ENCODE data around the gene LARP4.

GRCh38 chr12:50528800-50529199, 128.1 kb downstream of the LARP4 start:
- TF ChIP-seq EZH2 (IDR thresholded peaks at IDR 0.05; ENCODE audit: low read length, unreplicated experiment): no peak
- no peak for TF ChIP-seq CTCF (conservative IDR thresholded peaks at IDR 0.05; ENCODE audit: low read depth, low read length)
- TF ChIP-seq EZH2phosphoT487 (IDR thresholded peaks at IDR 0.05; ENCODE audit: borderline replicate concordance, low read length): no peak

All from PC-3 (cell line).